ENCODE results near the gene PELI1. TPM values are rescaled to one million over a fixed set of nuclear protein-coding genes. Genes with fewer than 3 reads are reported as not detected.

PELI1 gene
- total RNA-seq, 2 donors from 2014 or later: 6.3 to 16.6 TPM

GRCh38 chr2:64177315-64177714, 33.1 kb upstream of the PELI1 start:
- Histone ChIP-seq H3K4me3 (no peak overlapping the region), H3K4me1 (no peaks in the 10 kb centered on the region), H3K9me3 (no peaks in the 10 kb centered on the region), H3K36me3 (replicated peaks in 1 of 2; ENCODE audit: insufficient read depth in 1 of 2, low read depth in 2 of 2) (no peaks in the 10 kb centered on the region), H3K27me3 (no peaks in the 10 kb centered on the region), H3K27ac (no peak overlapping the region)
- no peak for ATAC-seq
- TF ChIP-seq POLR2A (IDR thresholded peaks at IDR 0.05): no peak
- TF ChIP-seq, protein P1, sequence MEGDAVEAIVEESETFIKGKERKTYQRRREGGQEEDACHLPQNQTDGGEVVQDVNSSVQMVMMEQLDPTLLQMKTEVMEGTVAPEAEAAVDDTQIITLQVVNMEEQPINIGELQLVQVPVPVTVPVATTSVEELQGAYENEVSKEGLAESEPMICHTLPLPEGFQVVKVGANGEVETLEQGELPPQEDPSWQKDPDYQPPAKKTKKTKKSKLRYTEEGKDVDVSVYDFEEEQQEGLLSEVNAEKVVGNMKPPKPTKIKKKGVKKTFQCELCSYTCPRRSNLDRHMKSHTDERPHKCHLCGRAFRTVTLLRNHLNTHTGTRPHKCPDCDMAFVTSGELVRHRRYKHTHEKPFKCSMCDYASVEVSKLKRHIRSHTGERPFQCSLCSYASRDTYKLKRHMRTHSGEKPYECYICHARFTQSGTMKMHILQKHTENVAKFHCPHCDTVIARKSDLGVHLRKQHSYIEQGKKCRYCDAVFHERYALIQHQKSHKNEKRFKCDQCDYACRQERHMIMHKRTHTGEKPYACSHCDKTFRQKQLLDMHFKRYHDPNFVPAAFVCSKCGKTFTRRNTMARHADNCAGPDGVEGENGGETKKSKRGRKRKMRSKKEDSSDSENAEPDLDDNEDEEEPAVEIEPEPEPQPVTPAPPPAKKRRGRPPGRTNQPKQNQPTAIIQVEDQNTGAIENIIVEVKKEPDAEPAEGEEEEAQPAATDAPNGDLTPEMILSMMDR (IDR thresholded peaks at IDR 0.05): no peak
- 43 to 50% methylated on average over 1 of the region's 1 CpG for WGBS, 2 donors
- intact Hi-C loops (cut with DNase I): no loop called here
- DNase-seq: no peak

- Histone ChIP-seq H3K4me3 (no peak overlapping the region), H3K4me1 (no peaks in the 10 kb centered on the region), H3K36me3 (replicated peaks in 1 of 2; ENCODE audit: insufficient read depth in 1 of 2, low read depth in 2 of 2) (no peaks in the 10 kb centered on the region), H3K27me3 (no peaks in the 10 kb centered on the region), H3K27ac (no peak overlapping the region), H3K9me3 (no peaks in the 10 kb centered on the region)
- DNase-seq (no peak), ATAC-seq (no peak)
- 92 to 95% methylated on average over 5 of the region's 5 CpGs for WGBS, 2 donors
- intact Hi-C loops (cut with DNase I): no loop called here
- TF ChIP-seq, protein P1 (IDR thresholded peaks at IDR 0.05): no peak
- TF ChIP-seq POLR2A (IDR thresholded peaks at IDR 0.05): no peak
Observed at GRCh38 chr2:64175419-64176197, 31.4 kb upstream of the PELI1 start.

DNA sequence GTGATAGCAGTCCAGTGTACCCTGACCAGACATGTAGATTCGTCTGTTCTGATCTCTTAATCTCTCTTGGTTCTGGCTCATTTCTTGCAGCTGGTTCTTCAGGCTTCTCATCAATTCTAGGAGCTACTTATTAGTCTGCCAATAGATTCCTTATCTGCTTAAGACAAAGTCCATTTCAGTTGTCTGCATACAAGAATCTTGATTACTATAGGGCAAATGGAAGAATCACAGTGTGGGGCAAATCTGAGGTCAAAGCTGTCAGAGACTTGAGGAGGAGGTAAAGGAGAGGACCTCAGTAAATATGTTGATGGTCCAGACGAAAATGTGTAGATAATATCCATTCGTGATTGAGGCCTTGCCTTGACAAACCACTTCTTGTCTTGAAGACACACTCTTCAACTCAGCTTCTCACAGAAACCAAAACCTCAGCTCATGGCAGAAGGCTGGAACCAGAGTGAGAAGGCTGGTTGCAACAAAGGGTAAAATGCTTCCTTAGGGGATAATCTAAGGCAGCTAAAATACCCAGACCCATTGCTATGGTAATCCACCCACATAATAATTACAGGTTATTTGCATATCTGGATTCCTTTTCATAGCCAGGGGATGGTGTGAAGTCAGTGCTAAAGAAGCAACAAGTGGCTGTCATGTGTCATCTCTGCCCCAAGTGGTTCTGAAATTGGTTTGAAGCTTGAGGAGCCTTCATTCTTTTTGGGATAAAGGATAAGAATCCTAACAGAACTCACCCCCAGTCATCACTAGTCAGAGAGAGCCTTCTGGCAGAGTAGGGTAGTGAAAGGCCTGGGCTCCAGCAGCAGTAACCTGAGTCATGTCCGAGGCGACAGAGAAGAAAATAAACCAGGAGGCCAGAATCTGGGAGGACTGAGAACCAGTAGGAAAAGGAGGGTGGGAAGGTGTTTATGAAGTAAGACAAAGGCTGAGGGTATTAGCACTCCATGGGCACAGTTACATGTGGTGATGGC, 29.2 kb upstream of the PELI1 start:
- no peak overlapping the region for H3K27ac ChIP-seq
- no peaks in the 10 kb centered on the region for H3K36me3 ChIP-seq (replicated peaks in 1 of 2; ENCODE audit: insufficient read depth in 1 of 2, low read depth in 2 of 2)
- no peak for ATAC-seq
- no peak for DNase-seq
- H3K4me3 ChIP-seq: no peak overlapping the region
- no peaks in the 10 kb centered on the region for H3K4me1 ChIP-seq
- intact Hi-C loops (cut with DNase I): no loop called here
- H3K9me3 ChIP-seq: no peaks in the 10 kb centered on the region
- 70 to 74% methylated on average over 5 of the region's 5 CpGs for WGBS, 2 donors
- H3K27me3 ChIP-seq: no peaks in the 10 kb centered on the region
- TF ChIP-seq, protein P1 (IDR thresholded peaks at IDR 0.05): no peak
- no peak for TF ChIP-seq POLR2A (IDR thresholded peaks at IDR 0.05)

GRCh38 chr2:64168756-64169155, 24.5 kb upstream of the PELI1 start:
- no peak for ATAC-seq
- Histone ChIP-seq H3K4me3 (no peak overlapping the region), H3K27me3 (no peaks in the 10 kb centered on the region), H3K36me3 (replicated peaks in 1 of 2; ENCODE audit: insufficient read depth in 1 of 2, low read depth in 2 of 2) (no peaks in the 10 kb centered on the region), H3K9me3 (no peaks in the 10 kb centered on the region), H3K27ac (no peak overlapping the region), H3K4me1 (no peaks in the 10 kb centered on the region)
- TF ChIP-seq, protein P1 (IDR thresholded peaks at IDR 0.05): no peak
- no peak for TF ChIP-seq POLR2A (IDR thresholded peaks at IDR 0.05)
- no peak for DNase-seq
- 86 to 93% methylated on average over 1 of the region's 1 CpG for WGBS, 2 donors
- intact Hi-C loops (cut with DNase I): no loop called here

All from body of pancreas (tissue), 4 donors.